HG03520 (cell line): Measurements from ENCODE around the gene ZC3H12A.
A peak's percentile ranks its signal among the peaks of the same experiment; 100 is the strongest.
"Not testable (repeated sequence)": the region's sequence is repeated elsewhere in the genome, so short reads cannot be mapped to it uniquely, and the experiment has no call there.

Source experiments
- ATAC-seq: cut with Tn5 transposase; IDR thresholded peaks from one replicate; pipeline ENCODE4 v1.9.1; 2021; ENCODE audit warnings: mild to moderate bottlenecking, moderate library complexity; ENCODE audit not compliant: unreplicated experiment

The ZC3H12A gene

DNA sequence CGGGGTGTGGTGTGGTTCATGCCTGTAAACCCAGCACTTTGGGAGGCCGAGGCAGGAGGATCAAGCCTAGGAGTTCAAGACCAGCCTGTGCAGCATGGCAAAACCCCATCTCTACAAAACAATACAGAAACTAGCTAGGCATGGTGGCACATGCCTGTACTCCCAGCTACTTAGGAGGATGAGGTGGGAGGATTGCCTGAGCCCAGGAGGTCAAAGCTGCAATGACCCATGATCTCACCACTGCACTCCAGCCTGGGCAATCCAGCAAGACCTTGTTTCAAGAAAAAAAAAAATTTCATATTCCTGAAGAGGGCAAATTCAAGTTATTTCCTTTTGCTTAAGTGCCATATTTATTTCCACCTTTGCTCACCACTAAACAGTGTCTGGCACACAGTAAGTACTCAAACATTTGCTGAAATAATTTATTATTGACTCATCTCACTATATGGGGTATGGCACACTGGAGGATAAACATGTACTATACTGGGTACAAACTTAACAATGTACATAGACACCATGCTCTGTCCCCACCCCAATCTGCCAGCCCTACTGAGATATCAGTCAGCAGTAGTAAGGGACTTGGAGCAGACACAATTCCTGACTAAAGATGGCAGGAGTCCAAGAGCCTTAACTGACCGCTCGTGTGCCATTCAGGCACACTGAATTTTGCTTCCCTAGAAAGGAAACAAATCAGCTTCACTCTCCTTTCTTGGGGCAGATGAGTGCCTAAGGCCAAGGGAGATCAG is 24.7 kb downstream of the ZC3H12A start:
- no peak for ATAC-seq

DNA sequence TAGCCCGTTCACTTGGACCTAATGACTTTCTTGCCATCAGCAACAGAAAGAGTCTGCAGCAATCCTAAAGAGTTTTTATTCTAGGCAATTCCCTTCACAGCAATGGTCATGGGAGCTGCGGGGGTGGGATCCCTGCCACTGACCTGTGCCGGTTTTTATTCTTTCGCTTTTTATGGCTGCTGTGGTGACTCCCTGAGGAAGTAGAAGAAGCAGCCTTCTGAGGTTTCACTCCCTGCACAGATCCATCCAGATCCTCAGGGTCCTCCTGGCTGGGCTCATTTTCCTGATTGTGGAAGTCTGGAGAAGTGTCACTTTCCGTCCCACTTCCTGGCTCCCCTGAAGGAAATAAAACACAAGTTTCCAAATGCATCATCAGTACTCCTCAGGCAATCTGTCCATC is 27.3 kb downstream of the ZC3H12A start:
- ATAC-seq, result no peak

DNA sequence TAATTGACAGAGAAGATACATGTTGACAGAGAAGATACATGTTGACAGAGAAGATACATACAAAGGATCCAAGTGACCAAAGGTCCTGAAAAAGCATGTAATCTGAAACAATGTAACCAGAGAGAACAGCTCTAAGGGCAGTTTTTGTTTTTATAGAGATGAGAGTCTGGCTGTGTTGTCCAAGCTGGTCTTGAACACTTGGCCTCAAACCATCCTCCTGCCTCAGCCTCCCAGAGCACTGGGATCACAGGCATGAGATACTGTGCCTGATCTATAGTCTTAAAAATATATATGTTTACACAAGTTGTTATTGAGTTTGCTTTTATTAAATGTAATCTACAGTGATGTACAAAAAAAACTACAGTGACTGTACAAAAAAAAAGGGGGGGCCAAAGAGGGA is 27.7 kb downstream of the ZC3H12A start:
- no peak for ATAC-seq

DNA sequence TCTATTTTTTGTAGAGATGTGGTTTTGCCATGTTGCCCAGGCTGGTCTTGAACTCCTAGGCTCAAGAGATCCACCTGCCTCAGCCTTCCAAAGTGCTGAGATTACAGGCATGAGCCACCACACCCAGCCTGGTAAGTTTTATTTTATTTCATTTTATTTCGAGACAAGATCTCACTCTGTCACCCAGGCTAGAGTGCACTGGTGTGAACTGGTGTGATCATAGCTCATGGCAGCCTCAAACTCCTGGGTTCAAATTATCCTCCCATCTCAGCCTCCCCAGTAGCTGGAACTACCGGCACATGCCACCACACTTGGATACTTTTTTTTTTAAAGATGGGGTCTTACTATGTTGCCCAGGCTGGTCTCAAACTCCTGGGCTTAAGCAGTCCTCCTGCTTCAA is 28.4 kb downstream of the ZC3H12A start:
- ATAC-seq, result not testable (repeated sequence)

DNA sequence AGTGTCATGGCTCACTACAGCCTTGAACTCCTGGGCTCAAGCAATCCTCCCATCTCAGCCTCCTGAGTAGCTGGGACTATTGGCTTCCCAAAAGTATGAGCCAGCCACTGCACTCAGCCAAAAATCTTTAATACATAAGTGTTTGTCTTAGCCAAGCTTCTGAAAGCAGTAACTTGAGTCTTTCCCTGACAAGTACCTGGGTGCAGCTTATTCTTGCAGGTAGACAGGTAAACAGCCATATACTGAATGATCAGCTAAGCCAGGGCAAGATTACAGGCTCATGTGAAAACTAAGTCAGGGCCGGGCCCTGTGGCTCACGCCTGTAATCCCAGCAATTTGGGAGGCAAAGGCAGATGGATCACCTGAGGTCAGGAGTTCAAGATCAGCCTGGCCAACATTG is 32.4 kb downstream of the ZC3H12A start:
- no peak for ATAC-seq

DNA sequence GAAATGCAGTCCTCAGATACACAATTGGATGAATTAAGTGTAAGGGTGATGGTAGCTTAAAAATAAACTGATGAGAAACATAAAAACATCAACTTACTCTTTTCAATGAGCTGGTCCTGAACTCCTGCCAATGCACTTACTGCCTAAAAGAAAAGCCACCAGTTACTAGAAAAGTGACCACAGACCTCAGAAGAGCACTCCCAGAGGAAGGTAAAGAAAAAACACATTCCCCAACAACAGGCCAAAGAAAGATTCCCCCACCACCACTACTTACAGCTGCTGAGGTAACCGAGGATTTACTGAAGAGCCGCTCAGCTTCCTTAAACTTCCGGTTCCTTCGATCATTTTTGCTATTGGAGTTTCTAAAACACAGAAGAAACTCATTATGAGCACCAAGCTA is 34.8 kb downstream of the ZC3H12A start:
- ATAC-seq, result no peak

DNA sequence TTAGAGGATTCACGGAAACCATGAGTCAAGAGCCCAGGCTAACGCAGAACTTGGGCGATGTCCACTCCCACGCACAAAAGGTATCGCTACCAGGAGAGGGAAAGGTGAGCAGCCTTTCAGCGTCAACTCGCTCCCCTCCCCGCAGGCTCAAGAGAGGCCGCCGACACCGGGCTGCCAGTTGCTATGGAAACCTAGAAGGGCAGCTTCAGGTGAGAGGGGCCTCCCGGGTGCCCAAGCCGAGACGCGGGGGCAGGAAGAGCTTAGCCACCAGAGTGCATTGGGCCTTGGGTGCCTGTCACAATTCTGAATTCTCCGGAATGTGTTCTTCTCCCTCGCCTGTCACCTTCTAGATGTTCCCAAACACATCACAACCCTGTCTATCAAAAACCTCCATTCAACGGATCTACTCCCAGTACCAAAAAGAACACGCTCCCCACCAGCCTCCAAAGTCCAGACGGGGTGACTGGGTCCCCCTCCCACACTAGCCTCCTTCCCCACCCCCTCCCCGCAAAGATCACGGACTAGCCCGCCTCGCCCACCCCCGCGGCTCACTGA is 39.5 kb downstream of the ZC3H12A start:
- no peak for ATAC-seq

DNA sequence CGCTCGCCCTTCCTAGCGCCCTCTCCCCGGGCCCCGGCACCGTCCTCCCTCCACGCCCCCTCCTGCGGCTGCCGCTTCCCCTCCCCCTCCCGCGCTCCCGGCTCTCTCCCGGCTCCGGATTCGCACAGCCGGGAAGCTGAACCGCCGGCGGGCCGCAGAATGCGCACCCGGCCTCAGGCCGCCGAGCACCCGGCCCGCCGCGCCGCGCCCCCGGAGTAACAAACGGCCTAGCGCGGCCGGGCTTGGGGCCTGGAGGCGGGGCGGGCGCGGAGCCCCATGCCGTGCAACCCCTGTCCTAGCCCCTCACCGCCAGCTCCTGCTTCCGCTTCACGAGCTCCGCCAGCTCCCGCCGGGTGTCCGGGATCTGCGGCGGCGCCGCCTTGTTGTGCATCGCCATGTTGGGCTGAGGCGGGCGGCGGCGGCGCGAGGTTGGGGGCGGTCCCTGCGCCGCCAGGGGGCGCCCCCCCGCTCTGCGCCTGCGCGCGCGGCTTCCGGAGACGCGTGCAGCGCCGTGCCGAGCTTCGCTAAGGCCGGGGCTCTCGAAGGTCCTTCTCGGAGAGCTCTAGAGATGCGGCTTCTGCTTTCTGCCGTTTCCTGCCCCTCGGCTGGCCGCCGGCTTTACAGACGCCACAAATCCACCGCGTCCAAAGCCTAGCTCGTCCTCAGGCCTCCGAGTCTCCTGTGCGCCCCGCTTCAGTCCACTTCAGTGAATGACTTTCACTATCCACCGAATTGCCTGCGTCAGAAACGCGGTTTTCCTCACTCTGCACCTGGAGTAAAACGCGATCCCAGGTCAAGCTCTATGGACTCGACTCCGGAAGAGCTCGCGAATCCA is 40.2 kb downstream of the ZC3H12A start, which contains the start of gene MEAF6:
Gene MEAF6, minus strand, starts transcription at position 417 of the 835 bp plus-strand sequence. Its CDS starts 20 bp downstream, at position 397.
- peak; percentile 81 for ATAC-seq

DNA sequence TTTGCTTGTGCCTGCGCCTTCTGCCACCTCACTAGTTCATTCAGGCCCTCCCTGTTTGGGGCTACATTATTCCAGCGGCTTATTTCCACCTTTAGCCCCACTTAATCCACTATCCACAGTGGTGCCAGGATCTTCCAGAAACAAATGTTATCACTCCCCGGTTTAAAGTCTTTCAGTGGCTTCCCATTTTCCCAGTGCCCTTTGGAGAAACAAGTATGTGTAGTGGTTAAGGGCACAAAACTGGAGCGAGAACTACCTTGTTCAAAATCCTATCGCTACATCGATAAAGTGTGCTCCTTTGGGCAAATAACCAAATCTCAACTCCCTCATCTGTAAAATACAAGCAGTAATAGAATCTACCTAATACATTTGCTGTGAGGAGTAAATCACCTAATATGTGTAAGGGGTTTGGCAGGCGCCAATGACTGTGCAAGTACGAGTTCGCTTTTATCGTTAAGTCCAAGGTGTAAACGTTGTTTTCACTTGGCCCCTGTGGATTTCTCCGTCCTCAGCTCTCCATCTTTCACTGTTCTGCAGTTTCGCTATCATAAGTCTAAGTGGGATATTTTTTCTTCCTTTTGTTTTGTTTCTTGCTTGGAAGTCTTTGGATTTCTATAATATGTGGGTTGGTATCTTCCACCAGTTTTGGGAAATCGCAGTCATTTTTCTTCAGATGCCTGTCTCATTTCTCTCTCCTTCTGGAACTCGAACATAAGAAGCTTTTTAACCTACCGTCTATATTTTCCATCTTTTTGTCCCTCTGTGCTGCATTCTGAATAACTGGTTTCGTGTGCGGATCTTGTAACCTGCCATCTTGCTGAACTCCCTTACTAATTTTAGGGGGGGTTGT is 41.0 kb downstream of the ZC3H12A start:
- no peak for ATAC-seq

DNA sequence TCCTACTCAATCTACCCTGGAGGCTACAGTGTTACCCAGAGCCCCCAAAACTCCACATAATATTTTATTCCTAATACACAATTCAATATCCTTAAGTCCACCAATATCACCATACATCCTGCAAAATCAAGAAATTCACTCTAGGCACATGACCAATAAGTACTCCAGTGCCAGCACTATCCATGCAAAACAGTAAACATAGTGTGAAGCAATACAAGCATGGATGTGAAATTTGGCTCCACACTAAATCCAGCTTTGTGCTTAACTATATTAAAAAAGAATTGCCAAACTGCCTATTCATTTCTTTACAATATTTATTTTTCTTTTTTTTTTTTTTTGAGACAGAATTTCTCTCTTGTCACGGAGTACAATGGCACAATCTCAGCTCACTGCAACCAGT is 43.2 kb downstream of the ZC3H12A start:
- no peak for ATAC-seq

DNA sequence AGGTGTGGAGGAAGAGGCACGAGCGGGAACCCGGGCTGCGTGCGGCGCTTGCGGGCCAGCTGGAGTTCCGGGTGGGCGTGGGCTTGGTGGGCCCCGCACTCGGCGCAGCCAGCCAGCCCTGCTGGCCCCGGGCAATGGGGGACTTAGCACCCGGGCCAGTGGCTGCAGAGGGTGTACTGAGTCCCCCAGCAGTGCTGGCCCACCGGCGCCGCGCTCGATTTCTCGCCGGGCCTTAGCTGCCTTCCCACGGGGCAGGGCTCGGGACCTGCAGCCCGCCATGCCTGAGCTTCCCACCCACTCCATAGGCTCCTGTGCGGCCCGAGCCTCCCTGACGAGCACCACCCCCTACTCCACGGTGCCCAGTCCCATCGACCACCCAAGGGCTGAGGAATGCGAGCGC is 43.9 kb downstream of the ZC3H12A start:
- not testable (repeated sequence) for ATAC-seq

DNA sequence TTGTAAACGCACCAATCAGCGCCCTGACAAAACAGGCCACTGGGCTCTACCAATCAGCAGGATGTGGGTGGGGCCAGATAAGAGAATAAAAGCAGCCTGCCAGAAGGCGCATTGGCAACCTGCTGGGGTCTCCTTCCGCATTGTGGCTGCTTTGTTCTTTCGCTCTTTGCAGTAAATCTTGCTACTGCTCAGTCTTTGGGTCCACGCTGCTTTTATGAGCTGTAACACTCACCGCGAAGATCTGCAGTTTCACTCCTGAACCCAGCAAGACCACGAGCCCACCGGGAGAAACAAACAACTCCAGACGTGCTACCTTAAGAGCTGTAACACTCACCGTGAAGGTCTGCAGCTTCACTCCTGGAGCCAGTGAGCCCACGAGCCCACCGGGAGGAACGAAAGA is 44.5 kb downstream of the ZC3H12A start:
- not testable (repeated sequence) for ATAC-seq

DNA sequence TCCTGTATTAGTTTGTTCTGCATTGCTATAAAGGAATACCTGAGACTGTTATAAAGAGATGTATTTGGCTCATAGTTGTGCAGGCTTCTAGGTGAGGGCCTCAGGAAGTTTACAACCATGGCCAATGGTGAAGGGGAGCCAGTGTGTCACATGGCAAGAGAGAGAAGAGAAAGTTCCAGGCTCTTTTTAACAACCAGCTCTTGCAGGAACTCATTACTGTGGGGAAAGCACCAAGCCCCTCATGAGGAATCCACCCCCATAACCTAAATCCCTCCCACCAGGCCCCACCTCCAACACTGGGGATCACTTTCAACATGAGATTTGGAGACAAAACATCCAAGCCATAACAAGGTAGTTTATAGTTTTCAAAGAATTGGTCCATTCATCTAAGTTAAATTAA is 45.2 kb downstream of the ZC3H12A start:
- no peak for ATAC-seq

DNA sequence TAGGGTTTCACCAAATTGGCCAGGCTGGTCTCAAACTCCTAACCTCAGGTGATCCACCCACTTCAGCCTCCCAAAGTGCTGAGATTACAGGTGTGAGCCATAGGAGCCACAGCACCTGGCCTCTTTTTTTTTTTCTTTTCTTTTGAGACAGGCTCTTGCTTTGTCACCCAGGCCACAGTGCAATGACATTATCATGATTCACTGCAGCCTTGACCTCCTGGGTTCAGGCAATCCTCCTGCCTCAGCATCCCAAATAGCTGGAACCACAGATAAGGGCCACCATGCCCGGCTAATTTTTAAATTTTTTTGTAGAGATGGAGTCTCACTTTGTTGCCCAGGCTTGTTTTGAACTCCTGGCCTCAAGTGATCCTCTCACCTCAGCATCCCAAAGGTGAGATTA is 55.5 kb downstream of the ZC3H12A start:
- not testable (repeated sequence) for ATAC-seq

DNA sequence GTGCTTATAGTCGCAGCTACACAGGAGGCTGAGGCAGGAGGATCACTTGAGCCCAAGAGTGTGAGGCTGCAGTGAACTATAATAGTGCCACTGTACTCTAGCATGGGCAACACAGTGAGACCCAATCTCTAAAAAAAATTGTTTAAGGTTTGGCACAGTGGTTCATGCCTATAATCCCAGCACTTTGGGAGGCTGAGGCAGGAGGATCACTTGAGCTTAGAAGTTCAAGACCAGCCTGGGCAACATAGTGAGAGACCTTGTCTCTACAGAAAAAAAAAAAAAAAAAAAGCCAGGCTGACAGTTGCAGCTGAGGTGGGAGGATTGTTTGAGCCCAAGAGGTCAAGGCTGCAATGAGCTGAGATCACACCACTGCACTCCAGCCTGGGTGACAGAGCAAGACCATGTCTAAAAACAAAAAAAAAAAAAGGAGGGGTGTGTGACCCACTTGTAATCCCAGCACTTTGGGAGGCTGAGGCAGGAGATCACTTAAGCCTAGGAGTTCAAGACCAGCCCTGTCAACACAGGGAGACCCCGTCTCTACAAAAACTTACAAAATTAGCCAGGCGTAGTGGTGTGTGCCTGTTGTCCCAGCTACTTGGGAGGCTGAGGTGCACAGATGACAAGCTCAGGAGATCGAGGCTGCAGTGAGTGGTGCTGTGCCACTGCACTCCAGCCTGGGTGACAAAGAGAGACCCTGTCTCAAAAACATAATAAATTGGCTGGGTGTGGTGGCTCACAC is 58.2 kb downstream of the ZC3H12A start:
- ATAC-seq, result not testable (repeated sequence)

DNA sequence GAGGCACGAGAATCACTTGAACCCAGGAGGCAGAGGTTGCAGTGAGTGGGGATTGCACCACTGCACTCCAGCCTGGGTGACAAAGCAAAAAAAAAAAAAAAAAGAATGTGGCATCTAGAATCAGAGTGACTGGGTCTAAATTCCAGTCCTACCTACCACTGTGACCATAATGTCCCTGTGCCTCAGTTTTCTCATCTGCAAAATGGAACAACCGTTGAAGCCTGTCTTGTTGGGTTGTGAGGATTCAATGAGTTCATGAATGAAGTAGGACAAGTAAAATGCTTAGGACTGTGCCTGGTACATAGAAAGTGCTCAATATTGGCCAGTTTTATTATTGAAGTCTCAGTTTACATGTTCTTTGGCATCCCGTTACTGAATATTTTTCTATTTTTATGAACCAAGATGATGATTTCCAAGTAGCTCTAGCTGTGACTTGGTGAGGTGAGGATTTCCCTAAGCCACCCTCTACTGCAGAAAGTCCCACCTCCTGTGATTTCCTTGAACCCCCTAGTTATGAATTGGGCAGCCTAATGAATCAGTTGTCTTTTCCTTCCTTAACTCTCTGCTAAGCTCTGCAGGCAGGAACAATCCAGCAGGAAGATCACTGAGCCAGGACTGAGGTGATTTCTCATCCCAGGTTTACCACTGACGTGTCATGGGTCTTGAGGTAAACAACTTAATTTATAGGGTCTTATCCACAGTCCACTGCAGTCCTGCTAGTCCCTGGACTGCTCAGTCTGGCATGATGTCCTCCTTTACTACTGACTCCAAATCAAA is 59.1 kb downstream of the ZC3H12A start:
- no peak for ATAC-seq
